T-helper 2 cell (primary cell): Measurements from ENCODE around the gene ITM2C.

Experiments used
- DNase-seq, 5 experiments: peaks; one replicate each; pipeline versions ENCODE4 v3.0.0 to v3.0.0-alpha.2; 2012 to 2022

Gene ITM2C

GRCh38 chr2:230873661-230874401 lies 9.1 kb downstream of the ITM2C start:
- DNase-seq, result no peak

GRCh38 chr2:230874456-230874855 lies 9.7 kb downstream of the ITM2C start:
- no peak for DNase-seq

- DNase-seq, result no peak
Measured at GRCh38 chr2:230874876-230875275, 10.1 kb downstream of the ITM2C start.

GRCh38 chr2:230875347-230876315 lies 10.9 kb downstream of the ITM2C start:
- DNase-seq, result no peak

GRCh38 chr2:230877116-230877758 lies 12.5 kb downstream of the ITM2C start:
- no peak for DNase-seq

- DNase-seq, result peak in 1 of 5 experiments; percentile 89
Measured at GRCh38 chr2:230877759-230878598, 13.2 kb downstream of the ITM2C start.

GRCh38 chr2:230878599-230879188 lies 14.0 kb downstream of the ITM2C start:
- DNase-seq, result no peak

GRCh38 chr2:230879271-230879882 lies 14.6 kb downstream of the ITM2C start:
- no peak for DNase-seq

- DNase-seq, result no peak
Measured at GRCh38 chr2:230879891-230880290, 15.1 kb downstream of the ITM2C start.

- no peak for DNase-seq
Measured at GRCh38 chr2:230881840-230882239, 17.1 kb downstream of the ITM2C start.

GRCh38 chr2:230885463-230886130 lies 20.9 kb downstream of the ITM2C start:
- peak in 1 of 5 experiments; percentile 51 for DNase-seq

- no peak for DNase-seq
Measured at GRCh38 chr2:230886206-230886605, 21.5 kb downstream of the ITM2C start.

GRCh38 chr2:230886671-230887071 lies 21.9 kb downstream of the ITM2C start:
- DNase-seq, result no peak

GRCh38 chr2:230887342-230887741 lies 22.6 kb downstream of the ITM2C start:
- no peak for DNase-seq

- DNase-seq, result no peak
Measured at GRCh38 chr2:230888824-230889400, 24.2 kb downstream of the ITM2C start.

- no peak for DNase-seq
Measured at GRCh38 chr2:230889911-230890601, 25.3 kb downstream of the ITM2C start.

- no peak for DNase-seq
Measured at GRCh38 chr2:230890646-230891045, 25.9 kb downstream of the ITM2C start.

- no peak for DNase-seq
Measured at GRCh38 chr2:230891064-230891463, 26.3 kb downstream of the ITM2C start.

GRCh38 chr2:230891509-230891908 lies 26.8 kb downstream of the ITM2C start:
- DNase-seq, result no peak

GRCh38 chr2:230893338-230893737 lies 28.6 kb downstream of the ITM2C start:
- no peak for DNase-seq
